ENCODE results near the gene GRIA3. TPM values are rescaled to one million over a fixed set of nuclear protein-coding genes. Genes with fewer than 3 reads are reported as not detected.

Gene GRIA3
- total RNA-seq, 1 experiment from 2014 or later, result not detected

GRCh38 chrX:123486297-123486696 lies 302.2 kb downstream of the GRIA3 start:
- H3K9me3 ChIP-seq (ENCODE audit: control insufficient read depth in 1 of 2, insufficient read depth in 1 of 2, low read depth in 1 of 2, low read length in 2 of 2), result no peaks in the 10 kb centered on the region
- RAD21 ChIA-PET (ENCODE audit: low non-redundant PET in 1 of 2, low total read pairs in 2 of 2, uncharacterized antibody in 2 of 2, unreplicated experiment in 2 of 2), result no interaction called here
- CTCF ChIA-PET, result no interaction called here

More at GRCh38 chrX:123486297-123486696, 302.2 kb downstream of the GRIA3 start:
- BruUV-seq (replicated peaks), result no TSS peak
- H3K36me3 ChIP-seq (ENCODE audit: control insufficient read depth in 1 of 2, insufficient read depth in 2 of 2, low read length in 2 of 2), result no peaks in the 10 kb centered on the region
- H3K9ac ChIP-seq (ENCODE audit: low read length), result no peak overlapping the region
- ATAC-seq, result no peak
- no peak overlapping the region for H3K27ac ChIP-seq (ENCODE audit: low read depth, low read length)
- TF ChIP-seq SRF (IDR thresholded peaks at IDR 0.05; ENCODE audit: low read depth), result no peak
- TF ChIP-seq ZFX (IDR thresholded peaks at IDR 0.05), result no peak
- no peak for TF ChIP-seq SP1 (IDR thresholded peaks at IDR 0.05; ENCODE audit: low read depth)
- no peak for TF ChIP-seq RAD21 (IDR thresholded peaks at IDR 0.05; ENCODE audit: low read depth)
- TF ChIP-seq ATF3 (IDR thresholded peaks at IDR 0.05), result no peak
- TF ChIP-seq CTCF (IDR thresholded peaks at IDR 0.05 in 2 of 3, conservative IDR thresholded peaks at IDR 0.05 in 1 of 3; ENCODE audit: borderline replicate concordance in 1 of 3, insufficient read depth in 1 of 3, low read depth in 2 of 3, low read length in 2 of 3), result no peak
- TF ChIP-seq, protein P1, sequence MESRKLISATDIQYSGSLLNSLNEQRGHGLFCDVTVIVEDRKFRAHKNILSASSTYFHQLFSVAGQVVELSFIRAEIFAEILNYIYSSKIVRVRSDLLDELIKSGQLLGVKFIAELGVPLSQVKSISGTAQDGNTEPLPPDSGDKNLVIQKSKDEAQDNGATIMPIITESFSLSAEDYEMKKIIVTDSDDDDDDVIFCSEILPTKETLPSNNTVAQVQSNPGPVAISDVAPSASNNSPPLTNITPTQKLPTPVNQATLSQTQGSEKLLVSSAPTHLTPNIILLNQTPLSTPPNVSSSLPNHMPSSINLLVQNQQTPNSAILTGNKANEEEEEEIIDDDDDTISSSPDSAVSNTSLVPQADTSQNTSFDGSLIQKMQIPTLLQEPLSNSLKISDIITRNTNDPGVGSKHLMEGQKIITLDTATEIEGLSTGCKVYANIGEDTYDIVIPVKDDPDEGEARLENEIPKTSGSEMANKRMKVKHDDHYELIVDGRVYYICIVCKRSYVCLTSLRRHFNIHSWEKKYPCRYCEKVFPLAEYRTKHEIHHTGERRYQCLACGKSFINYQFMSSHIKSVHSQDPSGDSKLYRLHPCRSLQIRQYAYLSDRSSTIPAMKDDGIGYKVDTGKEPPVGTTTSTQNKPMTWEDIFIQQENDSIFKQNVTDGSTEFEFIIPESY (IDR thresholded peaks at IDR 0.05; ENCODE audit: extremely low read depth, insufficient replicate concordance, low read length), result no peak
- TF ChIP-seq SIN3A (IDR thresholded peaks at IDR 0.05; ENCODE audit: low read depth), result no peak
- TF ChIP-seq JUND (IDR thresholded peaks at IDR 0.05), result no peak
- TF ChIP-seq, protein P2, sequence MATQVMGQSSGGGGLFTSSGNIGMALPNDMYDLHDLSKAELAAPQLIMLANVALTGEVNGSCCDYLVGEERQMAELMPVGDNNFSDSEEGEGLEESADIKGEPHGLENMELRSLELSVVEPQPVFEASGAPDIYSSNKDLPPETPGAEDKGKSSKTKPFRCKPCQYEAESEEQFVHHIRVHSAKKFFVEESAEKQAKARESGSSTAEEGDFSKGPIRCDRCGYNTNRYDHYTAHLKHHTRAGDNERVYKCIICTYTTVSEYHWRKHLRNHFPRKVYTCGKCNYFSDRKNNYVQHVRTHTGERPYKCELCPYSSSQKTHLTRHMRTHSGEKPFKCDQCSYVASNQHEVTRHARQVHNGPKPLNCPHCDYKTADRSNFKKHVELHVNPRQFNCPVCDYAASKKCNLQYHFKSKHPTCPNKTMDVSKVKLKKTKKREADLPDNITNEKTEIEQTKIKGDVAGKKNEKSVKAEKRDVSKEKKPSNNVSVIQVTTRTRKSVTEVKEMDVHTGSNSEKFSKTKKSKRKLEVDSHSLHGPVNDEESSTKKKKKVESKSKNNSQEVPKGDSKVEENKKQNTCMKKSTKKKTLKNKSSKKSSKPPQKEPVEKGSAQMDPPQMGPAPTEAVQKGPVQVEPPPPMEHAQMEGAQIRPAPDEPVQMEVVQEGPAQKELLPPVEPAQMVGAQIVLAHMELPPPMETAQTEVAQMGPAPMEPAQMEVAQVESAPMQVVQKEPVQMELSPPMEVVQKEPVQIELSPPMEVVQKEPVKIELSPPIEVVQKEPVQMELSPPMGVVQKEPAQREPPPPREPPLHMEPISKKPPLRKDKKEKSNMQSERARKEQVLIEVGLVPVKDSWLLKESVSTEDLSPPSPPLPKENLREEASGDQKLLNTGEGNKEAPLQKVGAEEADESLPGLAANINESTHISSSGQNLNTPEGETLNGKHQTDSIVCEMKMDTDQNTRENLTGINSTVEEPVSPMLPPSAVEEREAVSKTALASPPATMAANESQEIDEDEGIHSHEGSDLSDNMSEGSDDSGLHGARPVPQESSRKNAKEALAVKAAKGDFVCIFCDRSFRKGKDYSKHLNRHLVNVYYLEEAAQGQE (IDR thresholded peaks at IDR 0.05; ENCODE audit: low read depth), result no peak
- no peak for TF ChIP-seq TCF7L2 (IDR thresholded peaks at IDR 0.05; ENCODE audit: borderline replicate concordance, extremely low read depth, insufficient read depth, insufficient read length)
- TF ChIP-seq YY1 (IDR thresholded peaks at IDR 0.05; ENCODE audit: extremely low read depth, insufficient replicate concordance, low read depth, low read length), result no peak
- TF ChIP-seq CBX3 (IDR thresholded peaks at IDR 0.05; ENCODE audit: low read depth), result no peak
- no peaks in the 10 kb centered on the region for H3K27me3 ChIP-seq (ENCODE audit: insufficient read depth, low read length)
- H2AFZ ChIP-seq (ENCODE audit: low read depth, low read length, poor library complexity, severe bottlenecking), result no peak overlapping the region
- no peaks in the 10 kb centered on the region for H3K79me2 ChIP-seq (ENCODE audit: insufficient read depth, low read length)
- H3K4me2 ChIP-seq (ENCODE audit: low read length), result no peak overlapping the region
- H4K20me1 ChIP-seq (ENCODE audit: insufficient read depth), result no peaks in the 10 kb centered on the region
- no peak overlapping the region for H3K4me3 ChIP-seq (replicated peaks in 1 of 2; ENCODE audit: low read depth in 1 of 2, low read length in 2 of 2)
- intact Hi-C loops (cut with micrococcal nuclease), result no loop called here
- no peak for DNase-seq (ENCODE audit: low read depth, low spot score)
- H3K4me1 ChIP-seq (ENCODE audit: control insufficient read depth in 1 of 2, insufficient read depth in 2 of 2, low read length in 2 of 2), result no peaks in the 10 kb centered on the region
- no peaks in the 10 kb centered on the region for H3K9me2 ChIP-seq (ENCODE audit: insufficient read depth)
- POLR2A ChIA-PET, result no interaction called here
